ENCODE results near the gene BASP1.

BASP1 gene

GRCh38 chr5:17217493-17218352, at the start of gene BASP1:
BASP1 (plus strand) TSS chr5:17217631; CDS start chr5:17275217, 57,586 bp downstream.
- TF ChIP-seq JUND (IDR thresholded peaks at IDR 0.05; ENCODE audit: low read depth), result no peak

GRCh38 chr5:17169507-17169906, 47.9 kb upstream of the BASP1 start:
- TF ChIP-seq JUND (IDR thresholded peaks at IDR 0.05; ENCODE audit: low read depth), result no peak
- DNase-seq (ENCODE audit: low read depth in 1 of 2, low spot score in 1 of 2), result no peak
- in situ Hi-C loops (cut with HindIII; ENCODE audit: low pct_unique_long_range_greater_than_20kb, low sequenced_read_pairs), result no loop called here

More at GRCh38 chr5:17217493-17218352, at the start of gene BASP1:
- in situ Hi-C loops (cut with HindIII; ENCODE audit: low pct_unique_long_range_greater_than_20kb, low sequenced_read_pairs), result no loop called here
- DNase-seq (ENCODE audit: low read depth in 1 of 2, low spot score in 1 of 2), result no peak

GRCh38 chr5:17172791-17173190, 44.6 kb upstream of the BASP1 start:
- no peak for DNase-seq (ENCODE audit: low read depth in 1 of 2, low spot score in 1 of 2)
- in situ Hi-C loops (cut with HindIII; ENCODE audit: low pct_unique_long_range_greater_than_20kb, low sequenced_read_pairs), result no loop called here
- no peak for TF ChIP-seq JUND (IDR thresholded peaks at IDR 0.05; ENCODE audit: low read depth)

GRCh38 chr5:17174965-17175364, 42.5 kb upstream of the BASP1 start:
- in situ Hi-C loops (cut with HindIII; ENCODE audit: low pct_unique_long_range_greater_than_20kb, low sequenced_read_pairs), result no loop called here
- no peak for DNase-seq (ENCODE audit: low read depth in 1 of 2, low spot score in 1 of 2)
- TF ChIP-seq JUND (IDR thresholded peaks at IDR 0.05; ENCODE audit: low read depth), result no peak

GRCh38 chr5:17177501-17178372, 39.7 kb upstream of the BASP1 start:
- no peak for TF ChIP-seq JUND (IDR thresholded peaks at IDR 0.05; ENCODE audit: low read depth)
- in situ Hi-C loops (cut with HindIII; ENCODE audit: low pct_unique_long_range_greater_than_20kb, low sequenced_read_pairs), result no loop called here

GRCh38 chr5:17178373-17178675, 39.1 kb upstream of the BASP1 start:
- in situ Hi-C loops (cut with HindIII; ENCODE audit: low pct_unique_long_range_greater_than_20kb, low sequenced_read_pairs), result no loop called here
- DNase-seq (ENCODE audit: low read depth in 1 of 2, low spot score in 1 of 2), result no peak
- no peak for TF ChIP-seq JUND (IDR thresholded peaks at IDR 0.05; ENCODE audit: low read depth)

More at GRCh38 chr5:17177501-17178372, 39.7 kb upstream of the BASP1 start:
- no peak for DNase-seq (ENCODE audit: low read depth in 1 of 2, low spot score in 1 of 2)

- no peak for DNase-seq (ENCODE audit: low read depth in 1 of 2, low spot score in 1 of 2)
- in situ Hi-C loops (cut with HindIII; ENCODE audit: low pct_unique_long_range_greater_than_20kb, low sequenced_read_pairs), result no loop called here
- no peak for TF ChIP-seq JUND (IDR thresholded peaks at IDR 0.05; ENCODE audit: low read depth)
Observed at GRCh38 chr5:17180330-17180843, 37.0 kb upstream of the BASP1 start.

- in situ Hi-C loops (cut with HindIII; ENCODE audit: low pct_unique_long_range_greater_than_20kb, low sequenced_read_pairs), result no loop called here
- DNase-seq (ENCODE audit: low read depth in 1 of 2, low spot score in 1 of 2), result no peak
Observed at GRCh38 chr5:17180864-17181723, 36.3 kb upstream of the BASP1 start.

GRCh38 chr5:17182494-17182893, 34.9 kb upstream of the BASP1 start:
- no peak for DNase-seq (ENCODE audit: low read depth in 1 of 2, low spot score in 1 of 2)
- no peak for TF ChIP-seq JUND (IDR thresholded peaks at IDR 0.05; ENCODE audit: low read depth)
- in situ Hi-C loops (cut with HindIII; ENCODE audit: low pct_unique_long_range_greater_than_20kb, low sequenced_read_pairs), result no loop called here

More at GRCh38 chr5:17180864-17181723, 36.3 kb upstream of the BASP1 start:
- no peak for TF ChIP-seq JUND (IDR thresholded peaks at IDR 0.05; ENCODE audit: low read depth)

GRCh38 chr5:17182981-17183380, 34.5 kb upstream of the BASP1 start:
- no peak for TF ChIP-seq JUND (IDR thresholded peaks at IDR 0.05; ENCODE audit: low read depth)
- in situ Hi-C loops (cut with HindIII; ENCODE audit: low pct_unique_long_range_greater_than_20kb, low sequenced_read_pairs), result no loop called here
- DNase-seq (ENCODE audit: low read depth in 1 of 2, low spot score in 1 of 2), result no peak

GRCh38 chr5:17183831-17184230, 33.6 kb upstream of the BASP1 start:
- in situ Hi-C loops (cut with HindIII; ENCODE audit: low pct_unique_long_range_greater_than_20kb, low sequenced_read_pairs), result no loop called here
- DNase-seq (ENCODE audit: low read depth in 1 of 2, low spot score in 1 of 2), result no peak
- TF ChIP-seq JUND (IDR thresholded peaks at IDR 0.05; ENCODE audit: low read depth), result no peak

- no peak for DNase-seq (ENCODE audit: low read depth in 1 of 2, low spot score in 1 of 2)
- TF ChIP-seq JUND (IDR thresholded peaks at IDR 0.05; ENCODE audit: low read depth), result no peak
- in situ Hi-C loops (cut with HindIII; ENCODE audit: low pct_unique_long_range_greater_than_20kb, low sequenced_read_pairs), result no loop called here
Observed at GRCh38 chr5:17184588-17184987, 32.8 kb upstream of the BASP1 start.

Data from T47D (cell line).